GM19193 (cell line): Measurements from ENCODE around the gene TMEM179.

Experiments used
- POLR2A ChIP-seq: IDR thresholded peaks from 4 replicates; pipeline ENCODE4 v1.6.1; 2011; ENCODE audit not compliant: insufficient read depth, insufficient read length; ENCODE audit errors: extremely low read depth

TMEM179 gene

DNA sequence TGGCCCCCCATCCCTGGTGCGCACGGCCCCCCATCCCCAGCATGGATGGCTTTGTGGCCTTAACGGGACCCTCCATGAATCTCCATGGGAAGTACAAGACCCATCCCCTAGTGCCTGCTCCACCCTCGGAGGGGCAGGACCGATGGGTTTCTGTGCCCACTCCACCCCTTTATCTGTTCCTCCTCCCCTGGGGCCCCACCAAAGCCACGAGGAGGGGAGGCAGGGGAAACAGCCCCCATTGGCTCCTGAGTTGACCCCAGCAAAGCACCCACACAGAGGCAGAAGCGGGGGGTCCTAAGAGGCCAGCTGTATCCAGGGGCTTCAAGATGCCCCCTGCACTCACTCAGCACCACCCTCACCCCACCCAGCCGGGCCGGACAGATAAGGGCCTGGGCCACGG is 36.1 kb upstream of the TMEM179 start:
- no peak for TF ChIP-seq POLR2A

DNA sequence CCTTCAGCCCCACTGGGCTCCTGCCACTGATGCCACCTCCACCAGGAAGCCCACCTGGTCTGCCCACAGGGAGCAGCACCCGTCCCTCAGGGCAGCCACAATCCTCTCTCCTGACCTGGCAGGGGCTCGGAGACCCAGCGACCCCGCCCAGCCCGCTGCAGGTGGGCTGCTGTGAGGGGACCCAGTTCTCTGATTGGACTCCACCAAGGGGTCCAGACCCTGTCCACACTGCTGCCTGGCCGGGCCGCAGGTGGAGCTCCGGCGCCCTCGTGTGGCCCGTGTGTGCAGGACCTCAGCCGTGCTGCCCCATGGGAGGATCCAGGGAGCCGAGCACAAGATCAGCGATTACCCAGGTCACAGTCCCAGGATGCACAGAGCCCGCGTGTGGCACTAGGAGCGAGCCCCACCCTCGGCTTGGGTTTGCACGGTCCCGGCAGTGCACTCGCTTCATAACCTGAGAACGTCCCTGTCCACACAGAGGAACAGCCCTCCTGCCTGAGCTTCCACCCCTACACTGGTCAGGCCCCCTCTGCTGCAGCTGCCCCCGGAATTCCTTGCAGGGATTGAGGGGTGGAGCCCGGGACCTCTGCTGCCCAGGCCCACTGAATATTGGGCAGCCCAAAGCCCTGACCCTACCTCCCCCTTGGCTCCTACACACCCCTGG is 35.4 kb upstream of the TMEM179 start:
- no peak for TF ChIP-seq POLR2A

DNA sequence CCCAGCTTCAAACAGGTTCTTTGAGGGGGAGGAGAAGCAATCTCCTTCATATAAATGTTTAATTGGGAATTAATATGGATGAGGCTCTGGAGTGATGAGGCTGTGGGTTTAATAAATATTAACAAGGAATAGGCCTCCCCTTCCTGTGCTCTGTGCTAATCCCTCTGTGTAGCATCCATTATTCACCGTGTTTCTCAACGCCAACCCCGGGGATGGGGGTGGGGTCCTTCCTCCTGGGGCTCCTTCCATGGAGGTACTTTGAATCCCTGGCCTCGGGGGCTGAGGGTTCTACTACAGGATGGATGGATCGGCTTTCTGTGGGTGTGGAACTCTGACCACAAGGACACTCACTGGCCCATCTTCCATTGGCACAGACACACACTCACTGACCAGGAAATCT is 34.9 kb upstream of the TMEM179 start:
- TF ChIP-seq POLR2A, result no peak

DNA sequence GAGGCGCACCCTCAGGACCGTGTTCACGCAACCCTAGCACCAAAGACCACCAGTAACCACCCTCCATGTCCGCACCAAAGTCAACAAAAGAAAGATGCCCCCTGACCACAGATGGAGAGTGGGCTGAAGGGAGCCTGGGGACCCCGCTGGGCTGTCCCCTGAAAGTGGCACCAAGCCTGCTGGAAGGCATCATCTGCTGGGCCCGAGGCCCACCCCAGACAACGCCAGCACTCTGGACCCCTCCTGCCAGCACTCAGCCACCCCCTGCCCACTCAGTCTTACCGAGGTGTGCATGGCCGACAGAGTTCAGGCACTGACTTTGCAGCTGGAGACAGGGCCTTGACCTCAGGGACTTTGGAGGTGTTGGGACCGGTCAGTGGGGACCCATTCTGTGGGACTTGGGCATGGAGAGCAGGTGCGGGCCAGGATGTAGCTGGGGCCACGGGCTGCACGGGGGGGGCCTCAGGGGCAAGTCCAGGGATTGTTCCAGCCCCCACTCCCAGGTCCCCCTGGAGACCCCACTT is 34.4 kb upstream of the TMEM179 start:
- no peak for TF ChIP-seq POLR2A

DNA sequence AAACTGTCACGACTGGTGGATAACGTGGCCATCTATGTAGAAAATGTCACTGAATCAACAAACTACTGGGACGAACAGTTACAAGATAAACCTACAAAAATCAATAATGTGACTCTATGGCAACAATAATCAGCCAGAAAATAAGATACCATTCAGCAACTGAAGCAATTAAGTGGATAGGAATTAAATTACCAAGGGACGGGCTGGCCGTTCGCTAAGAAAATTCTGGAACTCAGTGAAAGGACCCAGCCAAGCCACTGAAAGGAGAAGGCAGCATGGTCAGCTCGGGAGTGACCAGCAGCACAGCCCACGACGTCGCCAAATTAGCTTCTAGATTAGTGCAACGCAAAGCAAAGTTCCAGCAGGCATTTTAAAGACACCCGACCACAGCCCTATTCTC is 33.6 kb upstream of the TMEM179 start:
- TF ChIP-seq POLR2A, result no peak

DNA sequence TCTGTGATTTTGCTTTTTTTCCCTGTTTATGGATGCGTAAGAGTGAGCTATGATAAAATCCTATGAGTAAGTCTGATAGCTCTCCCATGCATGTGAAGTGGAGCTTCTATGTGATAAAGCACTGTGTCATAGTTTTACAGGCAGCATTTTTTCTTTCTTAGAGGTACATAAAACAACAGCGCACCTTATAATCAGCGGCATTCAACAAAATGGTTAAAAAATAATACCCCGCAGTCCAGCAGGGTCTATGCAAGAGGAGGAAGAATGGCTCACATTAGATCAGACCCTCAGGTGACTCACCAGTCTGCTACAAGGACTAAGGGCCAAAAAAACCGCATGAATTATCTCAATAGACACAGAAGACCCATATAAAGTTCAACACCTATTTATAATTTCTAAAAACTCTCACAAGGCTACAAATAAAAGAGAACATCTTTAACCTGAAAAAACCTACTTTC is 33.0 kb upstream of the TMEM179 start:
- no peak for TF ChIP-seq POLR2A

DNA sequence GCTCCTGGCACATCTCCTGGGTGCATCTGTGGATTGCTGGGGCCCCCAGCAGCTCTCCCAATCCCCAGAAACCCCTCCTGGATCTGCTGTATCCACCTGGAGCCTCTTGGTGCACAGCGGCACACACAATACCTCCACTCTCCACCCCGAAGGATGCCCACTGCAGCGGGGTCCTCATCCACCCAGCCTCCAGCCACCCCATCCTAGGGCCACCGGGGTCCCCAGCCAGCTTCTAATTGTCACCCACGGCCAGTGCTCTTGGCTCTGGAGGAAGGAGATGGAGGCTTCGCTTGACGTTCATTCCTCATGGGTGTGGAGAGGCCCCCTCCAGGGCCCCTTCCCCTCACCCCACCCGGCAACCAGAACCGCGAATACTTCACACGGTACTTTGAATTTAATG is 31.6 kb upstream of the TMEM179 start:
- TF ChIP-seq POLR2A, result no peak

DNA sequence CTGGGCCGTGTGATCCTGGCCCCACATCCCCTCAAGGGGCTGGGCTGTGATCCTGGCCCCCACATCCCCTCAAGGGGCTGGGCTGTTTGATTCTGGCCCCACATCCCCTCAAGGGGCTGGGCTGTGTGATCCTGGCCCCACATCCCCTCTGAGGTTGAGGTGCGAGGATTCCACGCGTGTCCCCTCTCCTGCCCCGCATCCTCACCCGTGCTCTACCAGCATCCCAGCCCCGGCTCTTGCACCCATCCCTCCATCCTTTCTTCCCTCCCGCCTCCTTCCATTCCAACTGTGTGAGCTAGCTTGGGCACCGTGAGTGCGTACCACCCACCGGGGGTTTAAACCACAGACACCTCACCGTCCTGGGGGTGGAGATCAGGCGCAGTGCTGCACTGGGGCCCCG is 31.1 kb upstream of the TMEM179 start:
- no peak for TF ChIP-seq POLR2A

DNA sequence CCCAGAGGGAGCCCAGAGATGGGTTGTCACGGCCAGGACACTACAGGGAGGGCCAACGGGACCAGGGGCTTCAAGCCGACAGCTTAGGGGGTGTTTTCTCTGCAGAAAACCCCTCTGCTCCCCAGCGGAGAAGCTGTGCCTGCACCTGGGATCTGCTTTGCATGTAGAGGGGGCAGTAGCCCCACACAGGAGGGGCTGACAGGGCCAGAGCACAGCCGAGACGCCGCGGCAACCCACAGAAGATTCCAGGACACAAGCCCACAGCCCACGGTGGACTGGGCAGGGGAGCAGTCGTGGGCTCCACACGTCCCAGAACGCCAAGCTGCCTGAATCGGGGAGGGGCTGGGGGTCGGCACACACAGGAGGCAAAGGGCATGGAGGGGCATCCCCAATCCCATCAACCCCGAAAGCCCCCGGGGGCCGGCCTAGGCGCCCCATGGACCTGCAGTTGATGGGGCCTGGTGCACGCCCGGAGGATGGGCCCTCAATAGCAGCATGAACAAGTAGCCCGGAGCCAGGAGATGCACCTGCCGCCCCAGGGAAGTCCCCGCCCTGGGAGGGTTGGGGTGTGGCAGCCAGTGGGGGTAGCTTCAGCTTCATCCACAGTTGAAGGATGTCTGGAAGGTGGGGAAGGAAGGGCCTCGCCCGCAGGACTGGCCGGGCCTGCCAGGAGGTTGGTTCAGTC is 30.5 kb upstream of the TMEM179 start:
- no peak for TF ChIP-seq POLR2A

DNA sequence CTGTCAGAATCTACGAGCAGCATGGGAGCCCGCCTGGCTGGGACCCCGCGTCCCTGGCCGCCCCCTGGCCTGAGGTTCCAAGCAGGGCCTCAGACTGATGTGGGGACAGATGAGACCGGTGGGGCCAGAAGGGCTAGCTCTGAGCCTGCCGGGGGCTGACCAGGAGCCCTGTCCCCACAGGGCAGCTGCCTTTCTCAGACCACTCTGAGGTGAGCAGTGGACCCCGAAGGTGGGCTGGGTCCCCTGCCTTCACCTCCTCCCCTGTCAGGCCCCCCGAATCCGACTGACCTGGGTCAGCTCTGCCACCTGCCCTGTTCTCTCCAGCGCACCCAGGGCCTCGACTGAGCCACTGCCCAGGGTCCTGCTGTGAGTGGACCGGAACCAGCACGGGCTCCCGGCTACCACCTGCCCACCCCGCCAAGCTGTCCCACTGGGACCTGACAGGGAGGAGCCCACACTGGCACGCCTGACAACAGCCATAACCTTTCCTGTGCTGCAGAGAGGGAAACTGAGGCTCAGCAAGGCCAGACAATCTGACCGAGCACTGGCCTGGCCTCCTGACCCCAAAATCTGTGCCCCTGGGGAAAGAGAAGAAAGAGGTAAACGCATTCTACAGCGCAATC is 29.7 kb upstream of the TMEM179 start:
- no peak for TF ChIP-seq POLR2A

DNA sequence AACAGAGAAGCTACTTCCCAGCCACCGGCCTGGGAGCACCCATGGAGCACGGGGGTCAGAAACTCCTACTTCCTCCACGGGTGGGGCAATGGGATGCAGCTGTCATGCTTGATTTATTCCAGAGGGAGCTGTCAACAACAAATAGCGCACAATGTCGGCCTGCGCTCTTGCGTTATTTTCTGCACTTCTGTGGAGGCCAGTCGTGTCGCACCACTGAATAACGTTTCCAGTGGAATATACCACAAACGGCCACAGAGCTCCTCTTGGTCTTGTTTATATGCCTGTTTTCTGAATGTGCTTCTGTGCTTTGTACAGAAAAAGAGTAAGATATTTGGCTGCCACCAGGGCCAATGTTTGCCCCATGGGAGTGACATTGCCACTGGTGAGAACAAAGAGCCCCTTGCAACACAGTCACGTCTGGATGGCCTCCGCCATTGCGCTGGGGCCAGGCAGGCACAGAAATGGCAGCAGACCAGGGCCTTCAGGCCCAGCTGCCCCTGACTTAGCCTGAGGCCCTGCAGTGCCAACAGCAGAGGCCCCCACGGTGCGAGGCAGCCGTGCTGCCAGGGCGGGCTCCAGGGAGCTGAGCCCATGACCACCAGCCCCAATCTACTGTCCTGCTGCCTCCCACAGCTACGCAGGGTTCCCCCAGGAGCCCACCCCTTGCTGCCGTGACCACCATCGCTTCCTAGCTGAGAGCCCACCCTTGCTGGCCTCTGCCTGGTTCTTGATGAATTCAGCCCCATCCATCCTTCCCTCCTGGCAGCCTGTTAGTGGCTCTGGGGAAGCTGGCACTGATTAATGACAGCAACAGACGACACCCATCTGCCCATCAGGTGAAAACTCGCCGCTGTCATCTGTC is 28.9 kb upstream of the TMEM179 start:
- no peak for TF ChIP-seq POLR2A

DNA sequence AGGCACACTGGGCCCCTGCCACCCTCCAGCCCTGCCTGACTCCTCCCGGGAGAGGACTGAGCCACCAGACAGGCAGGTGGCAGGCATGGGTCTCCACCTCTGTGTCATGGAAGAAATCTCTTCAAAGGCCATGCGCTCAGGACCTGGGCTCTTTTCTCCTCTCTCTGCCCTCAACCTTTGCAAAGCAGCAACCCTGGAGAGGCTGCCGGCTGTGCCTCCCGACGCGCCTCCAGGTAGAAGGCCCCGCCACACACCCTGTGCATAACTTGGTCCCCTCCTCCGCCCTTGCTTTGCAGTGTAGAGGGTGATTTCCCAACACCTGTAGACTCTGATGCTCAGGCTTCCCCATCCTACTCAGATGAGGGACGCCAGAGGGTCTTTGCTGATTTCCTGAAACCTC is 28.2 kb upstream of the TMEM179 start:
- TF ChIP-seq POLR2A, result no peak

DNA sequence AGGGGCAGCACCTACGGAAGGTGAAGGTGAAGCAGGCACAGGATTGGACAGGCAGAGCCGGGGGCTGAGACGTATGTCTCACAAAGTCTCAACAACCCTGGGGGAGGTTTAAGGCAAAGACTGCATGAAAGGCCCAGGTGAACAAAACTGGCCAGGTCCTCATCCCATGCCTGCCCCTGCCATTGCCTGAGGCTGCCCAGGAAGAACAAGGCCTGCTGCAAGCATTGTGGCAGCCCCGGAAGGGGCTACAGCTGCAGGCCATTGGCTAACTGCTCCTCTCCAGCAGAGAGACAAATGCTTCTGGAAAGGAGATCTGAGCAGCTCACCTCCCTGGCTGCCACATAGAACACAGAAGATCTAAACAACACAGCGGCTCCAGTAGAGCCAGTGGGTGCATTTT is 20.4 kb upstream of the TMEM179 start:
- TF ChIP-seq POLR2A, result no peak

DNA sequence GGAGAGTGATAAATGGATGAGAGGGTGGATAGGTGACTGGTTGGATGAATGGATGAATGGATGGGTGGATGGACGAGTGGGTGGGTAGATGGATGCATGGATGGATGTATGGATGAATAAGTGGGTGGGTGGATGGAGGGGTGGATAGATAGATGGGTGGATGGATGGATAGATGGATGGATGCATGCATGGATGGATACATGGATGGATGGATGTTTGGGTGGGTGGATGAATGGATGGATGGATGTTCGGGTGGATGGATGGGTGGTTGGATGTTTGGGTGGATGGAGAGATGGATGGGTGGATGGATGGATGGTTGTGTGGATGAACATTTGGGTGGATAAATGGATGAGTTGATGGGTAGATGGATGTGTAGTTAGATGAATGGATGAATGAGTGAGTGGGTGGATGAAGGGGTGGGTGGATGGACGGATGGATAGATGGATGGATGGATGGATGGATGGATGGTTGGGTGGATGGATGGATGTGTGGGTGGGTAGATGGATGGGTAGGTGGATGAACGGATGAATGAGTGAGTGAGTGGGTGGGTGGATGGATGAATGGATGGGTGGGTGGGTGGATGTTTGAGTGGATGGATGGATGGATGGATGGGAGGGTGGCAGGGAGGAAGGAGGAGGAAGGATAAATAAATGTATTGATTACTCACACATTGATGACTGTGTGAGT is 9.7 kb upstream of the TMEM179 start:
- TF ChIP-seq POLR2A, result no peak
